NCI-H345 treated with DMSO at 0.1 percent for 48 hours (cell line): ENCODE measurements around the gene TMEM156.

Experiments used
- DNase-seq: peaks from one replicate; lab custom pipeline; 2025; ENCODE audit not compliant: unreplicated experiment; lab: John Stamatoyannopoulos, UW

TMEM156 gene

GRCh38 chr4:38928568-38928967 lies 103.6 kb downstream of the TMEM156 start:
- no peak for DNase-seq

- no peak for DNase-seq
Observed at GRCh38 chr4:38926896-38927295, 105.3 kb downstream of the TMEM156 start.

GRCh38 chr4:38925492-38926413 lies 106.5 kb downstream of the TMEM156 start:
- no peak for DNase-seq

- no peak for DNase-seq
Observed at GRCh38 chr4:38924353-38924752, 107.9 kb downstream of the TMEM156 start.

DNA sequence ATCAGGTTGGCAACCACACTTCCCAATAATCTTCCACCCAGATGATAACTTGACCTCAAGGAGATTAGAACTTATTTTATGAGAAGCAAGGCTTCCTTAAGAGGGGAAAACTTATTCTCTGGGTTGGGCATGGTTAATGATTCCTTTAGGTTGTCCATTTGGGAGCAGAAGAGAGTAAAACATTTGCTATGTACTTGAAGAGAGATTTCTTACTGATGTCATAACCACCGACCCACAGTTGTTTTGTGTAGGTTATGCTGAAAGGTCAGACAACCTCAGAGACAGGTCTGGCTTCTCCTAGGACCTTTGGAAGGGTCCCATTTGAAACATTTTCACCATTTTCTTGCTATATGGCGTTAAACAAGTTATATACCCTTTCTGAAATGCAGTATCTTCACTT lies 108.5 kb downstream of the TMEM156 start:
- no peak for DNase-seq

DNA sequence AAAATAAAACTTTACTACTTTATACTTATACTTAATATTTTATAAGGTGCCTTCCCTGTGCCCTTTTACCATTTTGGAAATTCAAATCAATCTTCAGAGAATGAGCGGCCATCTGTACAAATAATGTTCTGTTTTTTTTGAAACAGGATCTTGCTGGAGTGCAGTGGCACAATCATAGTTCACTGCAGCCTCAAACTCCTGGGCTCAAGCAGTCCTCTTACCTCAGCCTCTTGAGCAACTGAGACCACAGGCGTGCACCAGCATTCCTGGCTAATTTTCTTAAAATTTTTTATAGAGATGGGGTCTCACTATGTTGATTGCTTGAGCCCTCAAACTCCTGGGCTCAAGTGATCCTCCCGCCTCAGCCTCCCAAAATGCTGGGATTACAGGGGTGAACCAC lies 111.1 kb downstream of the TMEM156 start:
- no peak for DNase-seq

DNA sequence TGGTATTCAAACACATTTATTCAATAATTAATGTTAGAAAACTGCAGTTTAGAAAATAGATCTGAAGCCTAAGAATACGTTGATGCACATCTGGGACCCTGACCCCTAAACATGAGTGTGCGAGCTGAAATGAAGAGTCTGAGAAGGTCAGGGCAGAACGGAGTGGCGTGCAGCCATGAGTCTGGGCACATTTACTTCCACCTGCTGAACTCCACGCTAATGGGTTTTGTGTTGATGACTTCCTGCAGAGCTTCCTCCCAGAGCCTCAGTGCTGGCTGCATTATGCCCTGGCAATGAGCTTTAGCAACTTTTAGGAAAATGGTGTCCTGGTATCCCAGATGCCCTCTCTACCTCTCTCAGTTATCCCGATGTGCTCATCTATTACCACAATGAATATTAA lies 111.5 kb downstream of the TMEM156 start:
- DNase-seq = no peak

DNA sequence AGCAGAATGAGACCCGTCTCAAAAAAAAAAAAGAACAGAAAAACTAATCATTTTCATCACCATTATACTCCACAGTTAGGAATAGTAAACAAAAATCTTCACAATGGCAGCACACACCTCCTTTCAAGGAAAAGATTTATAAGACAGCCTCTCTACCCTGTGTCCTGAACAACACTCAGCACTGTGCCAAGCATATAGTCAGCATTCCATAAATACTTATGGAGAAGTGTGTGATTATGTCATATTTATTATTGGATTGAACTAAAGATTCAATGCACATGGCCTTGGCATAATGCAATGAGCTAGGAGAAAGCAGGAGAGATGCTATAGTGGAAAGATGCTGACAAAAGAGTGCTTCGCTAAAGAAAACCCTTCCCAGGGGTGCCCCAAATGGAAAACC lies 112.0 kb downstream of the TMEM156 start:
- no peak for DNase-seq

GRCh38 chr4:38919494-38919893 lies 112.7 kb downstream of the TMEM156 start:
- no peak for DNase-seq

DNA sequence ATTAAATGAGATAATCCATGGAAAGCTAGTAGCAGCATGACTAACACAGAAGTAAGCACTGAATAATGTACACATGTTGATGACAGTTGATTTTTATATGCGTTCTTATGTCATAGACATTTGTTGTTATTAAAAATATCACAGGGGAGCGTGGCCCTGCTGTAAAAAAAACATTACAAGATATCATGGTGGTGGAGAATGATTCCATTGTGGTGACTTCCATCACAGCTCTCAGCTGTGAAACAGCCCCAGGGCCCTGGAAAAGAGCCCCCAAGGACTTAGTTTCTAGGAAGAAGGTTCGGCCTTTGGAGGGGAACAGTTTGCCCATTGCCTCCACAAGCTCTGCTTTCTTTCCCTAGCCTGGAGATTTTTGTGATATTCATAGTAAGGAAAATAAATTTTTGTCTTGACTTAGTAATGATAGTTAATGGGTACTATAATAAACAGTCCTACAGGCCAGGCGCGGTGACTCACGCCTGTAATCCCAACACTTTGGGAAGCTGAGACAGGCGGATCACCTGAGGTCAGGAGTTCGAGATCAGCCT lies 114.7 kb downstream of the TMEM156 start:
- no peak for DNase-seq
